ENCODE measurements around the gene SETD2.

GRCh38 chr3:46977811-46978195 lies 186.1 kb downstream of the SETD2 start:
- TF ChIP-seq CHD2 (IDR thresholded peaks at IDR 0.05; ENCODE audit: low read depth, low read length), result no peak
- TF ChIP-seq MAX (CRISPR knock-in tag; IDR thresholded peaks at IDR 0.05), result no peak
- no peak for TF ChIP-seq RAD21 (CRISPR knock-in tag; conservative IDR thresholded peaks at IDR 0.05 in 1 of 2, IDR thresholded peaks at IDR 0.05 in 1 of 2)
- TF ChIP-seq CTCF (IDR thresholded peaks at IDR 0.05 in 2 of 3, conservative IDR thresholded peaks at IDR 0.05 in 1 of 3; ENCODE audit: insufficient read depth in 2 of 3, low read depth in 1 of 3, low read length in 3 of 3), result no peak
- no peak for TF ChIP-seq DPF2 (IDR thresholded peaks at IDR 0.05)
- TF ChIP-seq KAT8 (IDR thresholded peaks at IDR 0.05; ENCODE audit: low read depth), result no peak
- no peak for TF ChIP-seq FOXK2 (conservative IDR thresholded peaks at IDR 0.05 in 1 of 2, IDR thresholded peaks at IDR 0.05 in 1 of 2; ENCODE audit: low read depth in 2 of 2)
- no peak for TF ChIP-seq POLR2A (conservative IDR thresholded peaks at IDR 0.05)
- no peak for TF ChIP-seq NONO (IDR thresholded peaks at IDR 0.05; ENCODE audit: low read depth in 2 of 2, low read length in 1 of 2)
